ENCODE results near the gene ITGB1. TPM values are rescaled to one million over a fixed set of nuclear protein-coding genes. Genes with fewer than 3 reads are reported as not detected.

Gene ITGB1
- polyA plus RNA-seq, 1 of the 3 experiments (the other 2 are of a cell fraction): 666 TPM

GRCh38 chr10:32952094-32952493, 5.9 kb downstream of the ITGB1 start (continued):
- TF ChIP-seq USF1 (IDR thresholded peaks at IDR 0.05; ENCODE audit: borderline replicate concordance, low read depth) (no peak), EZH2phosphoT487 (IDR thresholded peaks at IDR 0.05; ENCODE audit: borderline replicate concordance, low read depth) (no peak), MEF2A (IDR thresholded peaks at IDR 0.05; ENCODE audit: borderline replicate concordance, low read depth) (no peak), TEAD4 (IDR thresholded peaks at IDR 0.05; ENCODE audit: borderline replicate concordance, insufficient read depth) (no peak), ELF1 (IDR thresholded peaks at IDR 0.05) (no peak)

GRCh38 chr10:32951111-32951510, 6.9 kb downstream of the ITGB1 start:
- Histone ChIP-seq H3F3A (replicated peaks; ENCODE audit: insufficient read depth) (peaks cover 31% of the 10 kb centered on the region), H4K20me1 (ENCODE audit: insufficient read depth) (peaks cover 100% of the 10 kb centered on the region), H3K9me3 (no peaks in the 10 kb centered on the region), H3K79me2 (ENCODE audit: insufficient read depth) (peaks cover 100% of the 10 kb centered on the region), H2AFZ (ENCODE audit: low read depth) (no peak overlapping the region), H3K27ac (ENCODE audit: low read depth in 2 of 2, low read length in 1 of 2) (peak overlapping the region; percentile 28 to 69; a peak in 3 of 4 replicates), H3K4me2 (peak overlapping the region; percentile 60), H3K4me3 (ENCODE audit: low read depth in 2 of 2, low read length in 1 of 2) (peak overlapping the region; percentile 25 to 26; a peak in 3 of 4 replicates), H3K27me3 (ENCODE audit: insufficient read depth) (no peaks in the 10 kb centered on the region), H3K36me3 (replicated peaks in 1 of 2; ENCODE audit: control insufficient read depth in 1 of 2, insufficient read depth in 2 of 2, low read length in 1 of 2) (peaks cover 16 to 36% of the 10 kb centered on the region in 2 experiments), H3K4me1 (ENCODE audit: control insufficient read depth in 1 of 2, insufficient read depth in 2 of 2, low read depth in 1 of 2, low read length in 1 of 2) (peaks cover 27 to 41% of the 10 kb centered on the region in 2 experiments; a peak in 3 of 4 replicates), H3K9me2 (no peaks in the 10 kb centered on the region), H3K9ac (peak overlapping the region; percentile 4; the same call in 1 of the 2 replicates)
- TF ChIP-seq EZH2phosphoT487 (IDR thresholded peaks at IDR 0.05; ENCODE audit: borderline replicate concordance, low read depth) (no peak), PBX3 (IDR thresholded peaks at IDR 0.05) (peak; percentile 47; the same call in 1 of the 2 replicates), TCF12 (IDR thresholded peaks at IDR 0.05) (peak; percentile 8; the same call in 1 of the 2 replicates)
- no peak for DNase-seq
- 35% methylated on average over 3 of the region's 3 CpGs for WGBS (ENCODE audit: low lambda C conversion rate)
- CTCF ChIA-PET: interaction anchor here (0.6 kb wide), 1 partner anchor 968 kb away, joined by 3 read pairs; no protein-coding TSS in a partner anchor
- POLR2A ChIA-PET: no interaction called here

DNA sequence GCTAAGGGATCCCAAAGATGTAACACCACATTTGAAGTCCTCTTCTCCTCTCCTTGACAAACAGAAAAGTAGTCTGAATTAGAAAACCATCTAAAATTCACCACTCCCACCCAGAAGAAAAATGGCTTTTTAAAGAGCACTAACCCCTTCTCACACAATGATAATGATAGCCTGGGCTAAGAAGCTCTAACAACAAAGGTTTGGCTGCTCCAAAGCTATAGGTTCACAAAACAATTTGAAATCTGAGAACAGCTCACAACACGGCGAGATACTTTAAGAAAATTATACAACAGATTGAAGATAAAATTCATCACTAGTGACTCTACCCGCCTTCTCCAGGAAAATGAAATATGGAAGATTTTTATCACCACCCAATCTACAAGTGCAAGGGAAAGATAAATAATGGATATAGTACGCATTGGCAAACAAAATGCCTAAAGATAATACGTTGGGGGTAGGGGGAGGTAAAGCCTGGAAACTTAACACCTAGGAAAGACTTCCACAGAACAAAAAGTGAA, 7.4 kb downstream of the ITGB1 start:
- Histone ChIP-seq H3K79me2 (ENCODE audit: insufficient read depth) (peaks cover 100% of the 10 kb centered on the region), H3K9ac (peak overlapping the region; percentile 4; the same call in 1 of the 2 replicates), H2AFZ (ENCODE audit: low read depth) (no peak overlapping the region), H3F3A (replicated peaks; ENCODE audit: insufficient read depth) (peaks cover 31% of the 10 kb centered on the region), H4K20me1 (ENCODE audit: insufficient read depth) (peaks cover 100% of the 10 kb centered on the region), H3K4me2 (peak overlapping the region; percentile 60), H3K36me3 (replicated peaks in 1 of 2; ENCODE audit: control insufficient read depth in 1 of 2, insufficient read depth in 2 of 2, low read length in 1 of 2) (peaks cover 16 to 33% of the 10 kb centered on the region in 2 experiments), H3K4me3 (ENCODE audit: low read depth in 2 of 2, low read length in 1 of 2) (peak overlapping the region; percentile 25 to 26; a peak in 3 of 4 replicates), H3K4me1 (ENCODE audit: control insufficient read depth in 1 of 2, insufficient read depth in 2 of 2, low read depth in 1 of 2, low read length in 1 of 2) (peaks cover 22 to 41% of the 10 kb centered on the region in 2 experiments; a peak in 3 of 4 replicates), H3K27me3 (ENCODE audit: insufficient read depth) (no peaks in the 10 kb centered on the region), H3K9me2 (no peaks in the 10 kb centered on the region), H3K27ac (ENCODE audit: low read depth in 2 of 2, low read length in 1 of 2) (peak overlapping the region; percentile 39 to 69), H3K9me3 (no peaks in the 10 kb centered on the region)
- CTCF ChIA-PET: interaction anchor here (0.6 kb wide), 1 partner anchor 967 kb away, joined by 3 read pairs; no protein-coding TSS in a partner anchor
- WGBS (ENCODE audit: low lambda C conversion rate): 17% methylated on average over 5 of the region's 5 CpGs
- DNase-seq: no peak
- no peak for TF ChIP-seq FOXM1 (IDR thresholded peaks at IDR 0.05; ENCODE audit: low read depth)
- TF ChIP-seq TCF12 (IDR thresholded peaks at IDR 0.05): peak; percentile 40
- TF ChIP-seq NRF1 (IDR thresholded peaks at IDR 0.05; ENCODE audit: low read depth, low read length): no peak
- peak; percentile 35; the same call in 1 of the 2 replicates for TF ChIP-seq JUND (IDR thresholded peaks at IDR 0.05)
- TF ChIP-seq NFIC (IDR thresholded peaks at IDR 0.05; ENCODE audit: borderline replicate concordance): peak; percentile 22; the same call in 1 of the 2 replicates
- no peak for TF ChIP-seq CHD2 (IDR thresholded peaks at IDR 0.05; ENCODE audit: low read length, partially characterized antibody)
- POLR2A ChIA-PET: no interaction called here
